HG03039 (cell line): ENCODE results near the gene ARPC5.
"Not testable (repeated sequence)": the region's sequence is repeated elsewhere in the genome, so short reads cannot be mapped to it uniquely, and the experiment has no call there.

Experiments
- ATAC-seq: cut with Tn5 transposase; IDR thresholded peaks from one replicate; pipeline ENCODE4 v1.9.1; 2021; ENCODE audit warnings: mild to moderate bottlenecking, moderate library complexity; ENCODE audit not compliant: unreplicated experiment

The ARPC5 gene

GRCh38 chr1:183635606-183636333 lies at the start of gene ARPC5:
Gene ARPC5, minus strand, starts transcription at chr1:183635783. Its CDS starts 124 bp downstream, at chr1:183635659.
- ATAC-seq = peak; percentile 83

- no peak for ATAC-seq
Observed at GRCh38 chr1:183685112-183685713, 49.6 kb upstream of the ARPC5 start.

GRCh38 chr1:183679363-183679762 lies 43.8 kb upstream of the ARPC5 start:
- not testable (repeated sequence) for ATAC-seq

GRCh38 chr1:183678819-183679218 lies 43.2 kb upstream of the ARPC5 start:
- no peak for ATAC-seq

GRCh38 chr1:183676586-183677189 lies 41.1 kb upstream of the ARPC5 start:
- ATAC-seq = no peak

GRCh38 chr1:183675883-183676585 lies 40.5 kb upstream of the ARPC5 start:
- ATAC-seq = no peak

- no peak for ATAC-seq
Observed at GRCh38 chr1:183675381-183675780, 39.8 kb upstream of the ARPC5 start.

GRCh38 chr1:183674886-183675285 lies 39.3 kb upstream of the ARPC5 start:
- no peak for ATAC-seq

GRCh38 chr1:183674339-183674738 lies 38.8 kb upstream of the ARPC5 start:
- ATAC-seq = no peak

- no peak for ATAC-seq
Observed at GRCh38 chr1:183673605-183674323, 38.2 kb upstream of the ARPC5 start.

- ATAC-seq = no peak
Observed at GRCh38 chr1:183670169-183670568, 34.6 kb upstream of the ARPC5 start.

GRCh38 chr1:183656355-183656754 lies 20.8 kb upstream of the ARPC5 start:
- no peak for ATAC-seq

GRCh38 chr1:183655562-183656075 lies 20.0 kb upstream of the ARPC5 start:
- no peak for ATAC-seq

- no peak for ATAC-seq
Observed at GRCh38 chr1:183654706-183655105, 19.1 kb upstream of the ARPC5 start.

- ATAC-seq = no peak
Observed at GRCh38 chr1:183653876-183654451, 18.4 kb upstream of the ARPC5 start.

GRCh38 chr1:183653462-183653794 lies 17.8 kb upstream of the ARPC5 start:
- ATAC-seq = no peak

- no peak for ATAC-seq
Observed at GRCh38 chr1:183652547-183653461, 17.2 kb upstream of the ARPC5 start, which contains the start of gene APOBEC4. Gene APOBEC4, minus strand, starts transcription at chr1:183653316. Its CDS starts 4,535 bp downstream, at chr1:183648781.

- ATAC-seq = no peak
Observed at GRCh38 chr1:183652107-183652506, 16.5 kb upstream of the ARPC5 start.

- no peak for ATAC-seq
Observed at GRCh38 chr1:183651612-183652011, 16.0 kb upstream of the ARPC5 start.
